GM19468 (cell line): ENCODE measurements around the gene IL23R.
A peak's percentile ranks its signal among the peaks of the same experiment; 100 is the strongest.
"Not testable (repeated sequence)": the region's sequence is repeated elsewhere in the genome, so short reads cannot be mapped to it uniquely, and the experiment has no call there.

Experiments used
- ATAC-seq: cut with Tn5 transposase; IDR thresholded peaks from one replicate; pipeline ENCODE4 v1.9.1; 2021; ENCODE audit warnings: mild to moderate bottlenecking, moderate library complexity, moderate number of reproducible peaks; ENCODE audit not compliant: unreplicated experiment; ENCODE audit errors: extremely low read depth

IL23R gene, protein sequence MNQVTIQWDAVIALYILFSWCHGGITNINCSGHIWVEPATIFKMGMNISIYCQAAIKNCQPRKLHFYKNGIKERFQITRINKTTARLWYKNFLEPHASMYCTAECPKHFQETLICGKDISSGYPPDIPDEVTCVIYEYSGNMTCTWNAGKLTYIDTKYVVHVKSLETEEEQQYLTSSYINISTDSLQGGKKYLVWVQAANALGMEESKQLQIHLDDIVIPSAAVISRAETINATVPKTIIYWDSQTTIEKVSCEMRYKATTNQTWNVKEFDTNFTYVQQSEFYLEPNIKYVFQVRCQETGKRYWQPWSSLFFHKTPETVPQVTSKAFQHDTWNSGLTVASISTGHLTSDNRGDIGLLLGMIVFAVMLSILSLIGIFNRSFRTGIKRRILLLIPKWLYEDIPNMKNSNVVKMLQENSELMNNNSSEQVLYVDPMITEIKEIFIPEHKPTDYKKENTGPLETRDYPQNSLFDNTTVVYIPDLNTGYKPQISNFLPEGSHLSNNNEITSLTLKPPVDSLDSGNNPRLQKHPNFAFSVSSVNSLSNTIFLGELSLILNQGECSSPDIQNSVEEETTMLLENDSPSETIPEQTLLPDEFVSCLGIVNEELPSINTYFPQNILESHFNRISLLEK

GRCh38 chr1:67166196-67166595 is at the start of gene IL23R:
TSS of gene IL23R (plus strand) at chr1:67166454. CDS start at chr1:67168121, 1,667 bp downstream.
- peak; percentile 89 for ATAC-seq

DNA sequence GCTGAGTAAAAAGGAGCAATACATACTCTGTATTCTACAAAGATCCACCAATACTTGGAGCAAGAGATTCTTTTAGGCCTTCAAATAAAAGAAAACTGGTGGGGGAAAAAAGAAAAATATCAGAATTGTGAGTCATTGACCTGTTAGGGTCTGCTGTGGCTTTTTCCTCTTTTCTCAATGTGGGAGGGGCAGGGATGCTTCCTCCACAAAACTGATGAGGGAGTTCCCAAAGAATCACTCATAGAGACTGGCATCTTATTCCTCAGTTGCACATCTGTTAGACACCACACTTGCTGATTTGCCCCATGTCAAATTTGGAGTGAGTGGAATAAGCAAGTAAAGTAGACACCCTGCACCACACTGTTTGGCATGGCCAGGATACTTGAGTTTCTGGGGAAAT is 48.1 kb upstream of the IL23R start:
- ATAC-seq = no peak

GRCh38 chr1:67118646-67119045 is 47.6 kb upstream of the IL23R start:
- ATAC-seq = no peak

DNA sequence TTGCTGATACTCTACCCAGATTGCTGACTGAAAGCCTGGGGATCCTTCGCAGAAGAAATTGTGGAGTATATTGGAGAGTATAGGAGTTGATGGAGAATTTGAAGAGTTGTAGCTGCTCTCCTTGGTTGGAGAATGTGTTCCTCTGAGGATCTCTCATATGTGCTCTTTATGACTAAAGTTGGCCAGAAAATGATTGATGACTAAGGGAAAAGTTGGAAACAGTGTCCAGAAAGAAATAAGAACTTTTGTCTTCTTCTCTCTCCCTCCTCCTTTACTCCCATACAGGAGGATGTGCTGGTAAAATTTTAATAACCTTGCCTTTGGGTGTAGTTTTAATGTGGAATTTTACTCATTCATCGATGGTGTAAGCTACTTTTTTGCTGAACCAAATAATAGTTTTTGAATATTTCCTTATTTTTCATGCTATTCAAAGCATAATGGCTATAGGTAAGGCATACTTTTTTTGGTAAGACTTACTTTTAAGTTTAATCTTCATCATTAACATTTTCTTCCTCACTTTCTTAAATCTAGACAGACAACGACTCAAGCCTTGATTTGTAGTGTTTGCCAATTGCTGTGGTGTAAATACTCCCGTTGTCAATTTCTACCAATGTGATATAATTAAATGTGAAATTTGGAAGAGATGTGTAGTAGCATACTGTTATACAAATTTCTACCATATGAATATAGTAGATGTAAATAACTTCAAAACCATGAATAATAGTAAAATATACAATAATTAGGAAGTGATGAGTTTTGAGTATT is 45.2 kb upstream of the IL23R start:
- ATAC-seq = no peak

- ATAC-seq = no peak
Measured at GRCh38 chr1:67124455-67124854, 41.8 kb upstream of the IL23R start.

- ATAC-seq = no peak
Measured at GRCh38 chr1:67126111-67126746, 40.0 kb upstream of the IL23R start.

GRCh38 chr1:67126974-67127373 is 39.3 kb upstream of the IL23R start:
- ATAC-seq = no peak

DNA sequence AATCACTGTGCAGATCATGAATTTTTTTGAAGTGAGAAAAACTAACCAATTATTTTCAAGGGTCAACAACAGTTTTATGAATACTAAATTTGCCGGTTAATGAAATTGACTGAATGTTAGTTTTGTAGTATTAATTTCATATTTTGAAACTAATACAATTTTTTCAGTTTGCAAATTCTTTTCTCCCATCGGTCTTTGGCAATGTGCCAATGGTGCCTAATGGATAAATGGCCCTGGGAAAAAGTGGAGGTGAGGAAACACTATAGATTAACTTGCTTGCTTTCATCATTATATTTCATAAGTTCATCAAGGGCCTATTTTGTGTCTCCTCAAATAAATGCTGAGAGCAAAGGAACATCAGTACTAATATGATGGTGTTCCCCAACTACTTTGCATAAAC is 35.6 kb upstream of the IL23R start:
- ATAC-seq = no peak

GRCh38 chr1:67133177-67133576 is 33.1 kb upstream of the IL23R start:
- ATAC-seq = no peak

- ATAC-seq = no peak
Measured at GRCh38 chr1:67134695-67135094, 31.6 kb upstream of the IL23R start, which contains the start of gene C1orf141. TSS of gene C1orf141 (minus strand) at chr1:67134970. CDS start at chr1:67127240, 7,730 bp downstream.

DNA sequence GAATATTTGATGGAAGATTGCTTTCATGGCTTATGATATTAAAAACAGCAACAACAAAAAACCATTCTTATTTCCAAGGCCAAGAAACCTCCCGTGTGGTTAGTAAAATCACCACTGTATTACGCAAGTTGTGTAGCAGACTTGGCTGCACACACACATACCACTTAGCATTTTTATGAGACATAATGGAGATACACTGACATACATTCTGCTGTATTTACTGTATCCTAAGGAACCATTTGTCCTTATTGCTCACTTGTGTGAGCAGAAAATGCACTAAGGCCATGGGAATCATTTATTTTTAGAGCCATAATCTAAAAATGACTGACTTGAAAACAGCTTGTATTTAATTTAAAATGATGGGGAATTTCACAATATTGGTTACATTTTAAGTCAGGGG is 30.9 kb upstream of the IL23R start:
- no peak for ATAC-seq

- ATAC-seq = no peak
Measured at GRCh38 chr1:67137307-67137753, 28.9 kb upstream of the IL23R start.

GRCh38 chr1:67138813-67139499 is 27.3 kb upstream of the IL23R start:
- ATAC-seq = no peak

GRCh38 chr1:67140460-67140859 is 25.8 kb upstream of the IL23R start:
- ATAC-seq = no peak

GRCh38 chr1:67141832-67142231 is 24.4 kb upstream of the IL23R start:
- not testable (repeated sequence) for ATAC-seq

DNA sequence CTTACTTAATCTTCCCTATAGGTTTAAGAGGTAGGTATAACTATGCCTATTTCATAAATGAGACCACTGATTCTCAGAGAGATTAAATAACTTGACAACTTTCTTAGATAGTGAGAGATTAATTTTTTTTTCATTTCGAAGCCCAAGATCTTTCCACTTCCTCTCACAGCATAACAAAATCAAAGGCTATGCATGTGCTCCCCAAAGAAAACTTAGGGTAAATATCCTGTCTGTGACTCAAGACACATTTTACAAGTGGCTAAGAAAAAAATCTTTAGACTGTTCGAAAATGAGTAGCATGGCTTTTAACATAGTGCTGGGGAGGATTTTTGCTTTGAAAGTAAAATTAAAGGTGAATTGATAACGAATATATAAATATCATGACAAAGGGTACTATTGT is 23.3 kb upstream of the IL23R start:
- ATAC-seq = no peak

DNA sequence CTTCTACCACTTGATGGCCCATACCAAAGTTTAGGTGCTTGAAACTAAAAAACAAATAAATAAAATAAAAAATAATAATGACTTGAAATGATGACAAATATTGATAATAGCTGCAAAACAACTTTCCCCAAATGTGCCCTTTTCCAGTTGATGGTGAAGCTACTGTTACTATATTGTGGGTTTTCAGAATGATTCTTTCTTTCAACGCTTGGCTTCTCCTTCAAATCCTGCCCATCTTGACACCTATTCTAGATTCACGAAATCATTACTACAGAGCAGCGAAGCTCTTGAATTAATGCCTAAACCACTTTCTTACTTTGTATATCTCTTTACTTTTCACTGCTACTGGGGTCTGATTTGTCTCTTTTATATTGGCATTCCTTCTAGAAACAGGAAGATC is 22.3 kb upstream of the IL23R start:
- ATAC-seq = no peak

DNA sequence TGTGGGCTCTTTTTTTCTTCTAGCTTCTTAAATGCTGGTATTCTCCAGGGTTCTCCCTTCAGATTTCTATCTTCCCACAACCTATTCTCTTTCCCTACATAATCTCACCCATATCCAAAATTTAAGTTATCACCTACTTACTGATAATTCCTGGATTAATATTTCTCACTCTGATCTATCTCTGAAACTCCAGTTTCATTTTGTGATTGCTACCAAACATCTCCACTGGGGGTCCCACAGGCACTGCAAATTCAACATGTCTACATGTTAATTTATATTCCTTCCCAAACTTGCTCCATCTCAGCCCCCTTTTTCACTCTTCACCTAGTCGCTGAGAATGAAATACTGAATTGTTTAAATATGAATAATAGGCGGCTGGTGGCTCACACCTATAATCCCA is 21.6 kb upstream of the IL23R start:
- no peak for ATAC-seq

DNA sequence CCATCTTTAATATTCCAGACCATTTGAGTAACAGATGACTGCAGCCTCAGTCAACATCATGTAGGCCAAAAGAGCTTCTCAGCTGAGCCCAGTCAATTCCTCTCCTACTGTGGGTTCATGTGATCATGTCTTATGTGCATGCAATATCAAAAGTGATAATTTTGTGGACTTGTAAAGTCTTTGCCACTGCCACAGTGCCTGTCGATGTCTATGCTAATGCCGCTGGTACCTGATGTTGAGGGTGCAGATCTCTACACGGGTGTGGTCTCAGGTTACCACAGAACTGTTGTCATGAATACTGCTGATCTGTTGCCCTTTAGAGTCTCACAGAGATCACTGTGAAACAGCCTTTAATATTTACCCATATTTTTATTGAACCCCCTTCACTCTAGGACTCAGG is 20.2 kb upstream of the IL23R start:
- ATAC-seq = no peak

DNA sequence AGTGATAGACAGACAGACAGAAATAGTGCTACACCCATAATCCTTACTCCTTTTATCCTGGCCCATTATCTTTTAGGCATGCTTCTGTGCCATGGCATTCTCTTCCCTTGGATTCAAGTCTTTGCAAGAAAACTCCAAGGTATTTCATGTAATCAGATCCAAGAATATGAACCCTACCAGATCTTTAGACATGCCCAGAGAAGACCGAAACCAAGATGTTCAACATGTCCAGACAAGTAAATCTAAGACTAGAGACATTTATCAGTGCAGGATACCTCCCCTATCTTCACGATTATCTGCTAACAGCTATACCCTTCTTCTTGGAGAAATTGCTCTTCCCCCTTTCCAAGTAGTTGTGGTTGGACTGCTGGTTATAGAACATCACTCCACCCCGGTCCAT is 19.7 kb upstream of the IL23R start:
- ATAC-seq = no peak
